Right cardiac atrium (tissue), 5 donors: ENCODE results near the gene MRC1. TPM values are rescaled to one million over a fixed set of nuclear protein-coding genes. Genes with fewer than 3 reads are reported as not detected.
A peak's percentile ranks its signal among the peaks of the same experiment; 100 is the strongest.

ENCODE experiments used
- ATAC-seq, 2 donors: fragments of 200-7000 bp; cut with Tn5 transposase; one replicate each; pipeline versions ENCODE4 v1.8.0 to v1.9.1; 2020; ENCODE audit warnings: moderate library complexity in 2 of 2, mild to moderate bottlenecking in 1 of 2
- DNase-seq, 3 donors: peaks; one replicate each; pipeline ENCODE4 v3.0.0-alpha.2; 2020
- H3K27ac ChIP-seq: one replicate; pipeline ENCODE4 v1.5.1; 2013; ENCODE audit warnings: mild to moderate bottlenecking, low read length, control low read depth, moderate library complexity
- H3K27me3 ChIP-seq: one replicate; pipeline ENCODE4 v1.6.1; 2013; ENCODE audit not compliant: control insufficient read depth, insufficient read depth
- H3K4me1 ChIP-seq: one replicate; pipeline ENCODE4 v1.6.1; 2013; ENCODE audit warnings: low read length; ENCODE audit not compliant: control insufficient read depth, insufficient read depth
- H3K4me3 ChIP-seq: one replicate; pipeline ENCODE4 v1.5.1; 2013; ENCODE audit warnings: low read length, control low read depth
- H3K9me3 ChIP-seq: one replicate; pipeline ENCODE4 v1.6.1; 2013; ENCODE audit warnings: low read length; ENCODE audit not compliant: control insufficient read depth
- WGBS: extraction: QIAGEN DNeasy Blood & Tissue Kit; methylation state at CpG from one replicate; pipeline ENCODE4 v1.1.7; 2013; 5-methylcytosine and 5-hydroxymethylcytosine counted together
- intact Hi-C, 4 donors: fragments of 100-400 bp; cut with DNase I; formaldehyde crosslinking; loops; one replicate each; pipeline versions ENCODE4 v1.11.0 to v1.14.0; 2022 to 2023
- polyA plus RNA-seq: library from polyadenylated mRNA; stranded (reverse); fragments of 200-250 nt; gene quantifications from one replicate; pipeline ENCODE4 v1.2.3, GENCODE V29; 2013
- total RNA-seq, 4 donors: library from RNA; stranded (reverse); fragmentation: NEBNext Ultra II Directional; extraction: Animal tissue kit (Norgen Biotek cat#: 25700); gene quantifications; one replicate each; pipeline ENCODE4 v1.2.1, GENCODE V29; 2021
- donor health status: healthy with polysubstance abuse.
- donor health status: DM: no; HTN: yes; CAD: no.
- donor health status: DM: no; HTN: no; CAD: no.
- donor health status: DM: no; HTN: yes; CAD: no; lungs with severe emphysema.
- donor health status: DM: yes; HTN: yes; CAD: no.

The MRC1 gene
- total and polyA plus RNA-seq, 5 donors = 4.4 to 51.8 (median 38.3) TPM

DNA sequence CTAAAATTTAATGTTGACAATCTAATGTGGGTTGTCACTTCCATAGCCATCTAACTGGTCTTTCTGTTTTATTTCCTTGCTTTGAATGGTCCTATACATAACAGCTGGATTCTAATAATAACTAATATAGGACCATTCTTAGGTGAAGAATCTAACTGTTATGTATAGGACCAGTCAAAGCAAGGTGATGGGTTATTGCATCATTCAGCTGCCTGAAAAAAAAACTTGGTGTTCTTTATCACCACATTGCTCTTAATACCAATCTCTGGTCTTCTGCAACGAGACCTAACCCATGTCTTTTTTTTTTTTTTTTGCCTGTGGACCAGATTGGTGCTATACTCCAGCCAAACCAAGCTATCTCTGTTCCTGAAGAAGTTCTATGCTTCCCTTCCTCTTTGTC lies 96.9 kb downstream of the MRC1 start:
- intact Hi-C loops = no loop called here
- no peak overlapping the region for H3K27ac ChIP-seq
- no peak overlapping the region for H3K4me3 ChIP-seq
- no peak for DNase-seq
- 36% methylated on average over 1 of the region's 1 CpG for WGBS
- H3K27me3 ChIP-seq = no peaks in the 10 kb centered on the region
- H3K9me3 ChIP-seq = no peaks in the 10 kb centered on the region
- H3K4me1 ChIP-seq = no peaks in the 10 kb centered on the region
- ATAC-seq = no peak

DNA sequence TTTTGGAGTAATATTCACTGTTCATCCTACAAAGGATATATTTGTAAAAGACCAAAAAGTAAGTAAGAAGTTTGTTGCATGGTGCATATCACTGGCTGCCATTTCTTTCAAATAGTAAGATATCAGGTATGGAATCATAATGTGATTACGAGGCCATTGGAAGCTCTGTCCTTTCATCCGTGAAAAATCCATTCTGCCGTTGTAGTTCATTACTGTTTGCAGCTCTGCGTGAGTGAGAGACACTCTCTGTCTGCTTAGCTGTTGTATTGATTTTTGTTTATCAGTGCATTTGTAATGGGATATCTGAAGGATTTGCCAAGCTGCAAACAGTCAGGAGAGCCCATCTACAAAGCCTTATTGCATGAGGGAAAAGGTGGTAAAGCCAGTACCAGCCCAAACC lies 98.5 kb downstream of the MRC1 start:
- WGBS = 74% methylated on average over 4 of the region's 4 CpGs
- intact Hi-C loops = no loop called here
- H3K27me3 ChIP-seq = no peaks in the 10 kb centered on the region
- H3K27ac ChIP-seq = no peak overlapping the region
- no peak for DNase-seq
- H3K4me3 ChIP-seq = no peak overlapping the region
- no peaks in the 10 kb centered on the region for H3K4me1 ChIP-seq
- no peak for ATAC-seq
- H3K9me3 ChIP-seq = no peaks in the 10 kb centered on the region

DNA sequence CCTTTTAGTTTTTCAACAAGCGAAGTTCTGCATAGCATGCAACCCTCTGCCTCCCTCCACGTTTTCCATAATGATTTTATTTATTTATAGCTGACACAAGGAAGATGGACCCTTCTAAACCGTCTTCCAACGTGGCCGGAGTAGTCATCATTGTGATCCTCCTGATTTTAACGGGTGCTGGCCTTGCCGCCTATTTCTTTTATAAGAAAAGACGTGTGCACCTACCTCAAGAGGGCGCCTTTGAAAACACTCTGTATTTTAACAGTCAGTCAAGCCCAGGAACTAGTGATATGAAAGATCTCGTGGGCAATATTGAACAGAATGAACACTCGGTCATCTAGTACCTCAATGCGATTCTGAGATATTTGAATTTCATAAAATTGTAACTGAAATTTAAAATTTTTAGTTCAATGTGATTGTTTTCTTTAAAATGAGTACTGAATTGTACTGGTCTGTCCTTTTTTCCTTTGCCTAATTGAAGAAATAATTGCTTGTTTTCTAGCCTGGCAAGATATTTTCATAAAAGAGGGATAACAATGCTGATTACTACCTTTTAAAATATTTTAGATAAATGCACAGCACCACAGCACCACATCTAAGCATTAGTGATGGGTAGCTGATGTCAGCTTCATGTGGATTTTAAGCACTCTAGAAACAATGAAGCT lies 101.1 kb downstream of the MRC1 start:
- no peak overlapping the region for H3K4me3 ChIP-seq
- WGBS = 29% methylated on average over 12 of the region's 12 CpGs
- intact Hi-C loops = loop anchor here in 2 of 4 donors (10.0 kb wide), 2 partner anchors 235 to 305 kb away; partner anchors contain the start of gene CACNB2 (in 1 of the 2)
- DNase-seq = peak in 2 of 3 donors; percentile 13 to 47
- no peak overlapping the region for H3K27ac ChIP-seq
- no peaks in the 10 kb centered on the region for H3K27me3 ChIP-seq
- ATAC-seq = no peak
- H3K9me3 ChIP-seq = no peaks in the 10 kb centered on the region
- no peaks in the 10 kb centered on the region for H3K4me1 ChIP-seq

DNA sequence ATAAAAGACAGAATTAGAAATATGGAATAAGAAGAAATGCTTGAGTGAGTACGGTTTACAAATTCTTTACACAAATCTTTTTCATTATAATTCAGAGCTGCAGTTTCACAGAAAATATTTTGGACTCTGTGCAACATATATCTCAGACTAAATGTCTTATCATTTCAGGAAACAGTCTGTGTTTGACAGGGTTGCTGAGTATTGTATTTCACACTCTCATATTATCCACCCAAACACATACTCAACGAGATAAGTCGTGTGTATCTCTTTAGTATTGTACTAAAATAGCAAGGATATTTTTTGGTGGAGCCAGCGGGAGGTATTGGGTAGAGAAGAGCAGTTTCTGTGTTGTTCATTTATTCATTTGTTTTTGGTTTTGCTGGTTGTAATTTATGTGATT lies 103.6 kb downstream of the MRC1 start:
- H3K27ac ChIP-seq = no peak overlapping the region
- H3K9me3 ChIP-seq = no peaks in the 10 kb centered on the region
- 8% methylated on average over 4 of the region's 4 CpGs for WGBS
- intact Hi-C loops = loop anchor here in 2 of 4 donors (10.0 kb wide), 2 partner anchors 232 to 302 kb away; partner anchors contain the start of gene CACNB2 (in 1 of the 2)
- ATAC-seq (peak; percentile 69 to 70), DNase-seq (no peak)
- H3K27me3 ChIP-seq = no peaks in the 10 kb centered on the region
- no peaks in the 10 kb centered on the region for H3K4me1 ChIP-seq
- H3K4me3 ChIP-seq = no peak overlapping the region

DNA sequence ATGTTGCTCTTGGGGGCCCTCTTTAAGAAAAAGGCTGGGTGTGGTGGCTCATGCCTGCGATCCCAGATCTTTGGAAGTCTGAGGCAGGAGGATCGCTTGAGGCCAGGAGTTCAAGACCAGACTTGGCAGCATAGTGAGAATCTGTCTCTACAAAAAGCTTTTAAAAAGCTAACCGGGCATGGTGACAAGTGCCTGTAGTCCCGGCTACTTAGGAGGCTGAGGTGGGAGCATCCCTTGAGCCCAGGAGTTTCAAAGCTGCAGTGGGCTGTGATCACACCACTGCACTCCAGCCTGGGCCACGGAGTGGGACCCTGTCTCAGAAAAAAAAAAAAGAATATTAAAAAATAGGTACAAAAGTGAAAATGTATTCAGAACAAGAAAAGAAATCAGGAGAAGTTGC lies 104.5 kb downstream of the MRC1 start:
- Histone ChIP-seq H3K9me3 (no peaks in the 10 kb centered on the region), H3K27ac (peak overlapping the region; percentile 40), H3K4me1 (no peaks in the 10 kb centered on the region), H3K4me3 (no peak overlapping the region), H3K27me3 (no peaks in the 10 kb centered on the region)
- WGBS = 33% methylated on average over 5 of the region's 5 CpGs
- peak; percentile 10 to 19 for ATAC-seq
- peak in 1 of 3 donors; percentile 41 for DNase-seq
- intact Hi-C loops = loop anchor here in 2 of 4 donors (10.0 kb wide), 2 partner anchors 231 to 301 kb away; partner anchors contain the start of gene CACNB2 (in 1 of the 2)

DNA sequence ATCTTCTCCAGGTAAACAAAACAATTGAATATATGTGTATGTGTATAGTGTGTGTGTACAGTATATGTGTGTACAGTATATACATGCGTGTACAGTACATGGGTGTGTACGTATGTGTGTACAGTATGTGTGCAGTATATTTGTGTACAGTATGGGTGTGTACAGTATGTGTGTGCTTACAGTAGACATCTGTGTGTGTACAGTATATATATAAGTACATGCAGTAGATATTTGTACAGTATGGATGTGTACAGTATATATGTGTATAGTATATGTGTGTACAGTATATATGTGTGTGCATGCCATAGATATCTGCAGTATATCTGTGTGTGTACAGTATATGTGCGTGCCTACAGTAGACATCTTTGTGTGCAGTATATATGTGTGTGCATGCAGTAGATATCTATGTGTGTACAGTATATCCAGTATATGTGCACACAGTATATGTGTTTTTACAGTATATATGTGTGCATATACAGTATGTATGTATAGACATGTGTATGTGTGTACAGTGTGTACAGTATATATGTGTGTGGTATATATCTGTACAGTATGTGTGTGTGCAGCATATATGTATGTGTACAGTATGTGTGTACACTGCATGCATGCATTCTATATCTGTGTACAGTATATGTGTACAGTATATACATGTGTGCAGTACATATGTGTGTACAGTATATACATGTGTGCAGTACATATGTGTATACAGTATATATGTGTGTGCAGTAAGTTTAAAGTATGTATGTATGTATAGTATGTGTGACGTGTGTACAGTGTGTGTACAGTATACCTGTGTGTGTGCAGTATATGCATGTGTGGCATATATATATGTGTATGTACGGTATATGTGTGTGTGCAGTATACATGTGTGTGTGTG lies 105.3 kb downstream of the MRC1 start:
- peak; percentile 32 to 44 for ATAC-seq
- WGBS = 95% methylated on average over 5 of the region's 5 CpGs
- no peaks in the 10 kb centered on the region for H3K4me1 ChIP-seq
- no peak for DNase-seq
- H3K4me3 ChIP-seq = no peak overlapping the region
- H3K9me3 ChIP-seq = no peaks in the 10 kb centered on the region
- H3K27me3 ChIP-seq = no peaks in the 10 kb centered on the region
- intact Hi-C loops = loop anchor here in 2 of 4 donors (10.0 kb wide), 2 partner anchors 230 to 300 kb away; partner anchors contain the start of gene CACNB2 (in 1 of the 2)
- no peak overlapping the region for H3K27ac ChIP-seq

DNA sequence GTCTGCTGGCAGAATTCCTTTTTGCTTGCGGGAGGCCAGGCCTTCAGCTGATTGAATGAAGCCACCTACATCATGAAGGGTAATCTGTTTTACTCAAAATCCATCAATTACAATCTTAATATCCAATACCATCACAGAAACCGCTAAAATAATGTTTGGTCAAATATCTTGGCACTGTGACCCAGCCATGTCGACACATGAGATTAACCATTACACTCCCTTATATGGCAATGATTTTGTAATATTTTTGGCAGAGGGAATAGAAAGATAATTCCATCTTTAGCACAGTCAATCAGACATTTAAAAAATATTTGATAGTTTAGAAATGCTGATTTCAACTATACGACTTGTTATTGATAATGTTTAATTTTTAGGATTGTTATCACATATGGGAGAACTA lies 106.0 kb downstream of the MRC1 start:
- Histone ChIP-seq H3K27me3 (no peaks in the 10 kb centered on the region), H3K27ac (peak overlapping the region; percentile 53), H3K4me1 (no peaks in the 10 kb centered on the region), H3K9me3 (no peaks in the 10 kb centered on the region), H3K4me3 (no peak overlapping the region)
- DNase-seq (peak in 1 of 3 donors; percentile 45), ATAC-seq (no peak)
- intact Hi-C loops = loop anchor here in 2 of 4 donors (10.0 kb wide), 2 partner anchors 230 to 300 kb away; partner anchors contain the start of gene CACNB2 (in 1 of the 2)
- 53% methylated on average over 4 of the region's 4 CpGs for WGBS

DNA sequence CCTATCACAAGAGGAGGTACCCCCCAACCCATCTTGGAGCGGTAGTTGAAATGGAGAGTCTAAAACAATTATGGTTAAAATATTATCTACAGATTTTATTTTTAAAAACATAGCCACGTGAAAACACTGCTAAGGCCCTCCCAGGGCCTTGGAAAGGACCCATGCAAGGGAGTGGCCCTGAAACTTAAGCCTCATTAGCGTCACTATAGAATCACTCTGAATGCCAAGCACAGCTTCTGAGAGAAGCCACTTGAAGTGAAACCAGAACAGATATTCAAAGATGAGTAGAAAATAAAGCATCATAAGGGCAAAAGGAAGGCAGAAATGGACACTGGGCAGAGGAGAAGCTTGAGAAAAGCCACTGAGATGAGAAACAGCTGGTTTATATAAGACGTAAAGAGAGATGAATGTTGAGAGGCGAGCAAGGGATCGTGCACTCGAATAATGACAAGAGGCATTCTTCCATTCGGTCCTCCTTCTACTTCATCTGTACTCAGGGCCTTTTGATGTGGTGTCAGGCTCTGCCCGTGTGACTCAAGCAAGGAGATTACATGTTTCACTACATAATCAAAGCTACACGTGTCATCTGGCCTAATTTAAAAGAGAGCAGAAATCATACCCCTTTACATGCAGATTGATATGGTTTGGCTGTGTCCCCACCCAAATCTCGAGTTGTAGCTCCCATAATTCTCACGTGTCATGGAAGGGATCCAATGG lies 109.2 kb downstream of the MRC1 start:
- no peaks in the 10 kb centered on the region for H3K27me3 ChIP-seq
- no peak overlapping the region for H3K4me3 ChIP-seq
- no peaks in the 10 kb centered on the region for H3K9me3 ChIP-seq
- WGBS = 52% methylated on average over 12 of the region's 12 CpGs
- H3K27ac ChIP-seq = peak overlapping the region; percentile 57
- ATAC-seq (no peak), DNase-seq (no peak)
- H3K4me1 ChIP-seq = no peaks in the 10 kb centered on the region
- intact Hi-C loops = loop anchor here in 2 of 4 donors (10.0 kb wide), 2 partner anchors 226 to 296 kb away; partner anchors contain the start of gene CACNB2 (in 1 of the 2)

DNA sequence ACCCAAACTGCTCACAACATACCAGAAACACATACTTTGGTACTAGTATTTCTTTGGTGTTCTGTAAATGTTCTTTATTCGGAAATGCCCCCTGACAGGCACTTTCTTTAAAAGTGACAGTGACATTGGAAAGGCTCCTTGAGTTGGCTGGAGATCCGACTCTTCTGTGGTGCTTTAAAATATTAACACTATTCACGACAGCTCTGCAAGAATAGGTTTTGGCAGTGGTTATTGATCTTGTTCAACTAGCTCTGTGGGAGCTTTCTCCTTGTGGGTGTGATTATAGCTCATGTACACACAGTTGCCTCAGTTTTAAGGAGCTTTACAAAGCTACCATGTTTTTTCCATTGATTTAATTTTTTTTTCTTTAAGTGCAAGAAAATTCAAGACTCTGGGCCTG lies 112.2 kb downstream of the MRC1 start:
- no peaks in the 10 kb centered on the region for H3K4me1 ChIP-seq
- no peaks in the 10 kb centered on the region for H3K9me3 ChIP-seq
- no peaks in the 10 kb centered on the region for H3K27me3 ChIP-seq
- H3K4me3 ChIP-seq = no peak overlapping the region
- ATAC-seq (peak in 1 of 2 donors; percentile 30), DNase-seq (no peak)
- intact Hi-C loops = no loop called here
- H3K27ac ChIP-seq = no peak overlapping the region
- WGBS = 50% methylated on average over 3 of the region's 3 CpGs

DNA sequence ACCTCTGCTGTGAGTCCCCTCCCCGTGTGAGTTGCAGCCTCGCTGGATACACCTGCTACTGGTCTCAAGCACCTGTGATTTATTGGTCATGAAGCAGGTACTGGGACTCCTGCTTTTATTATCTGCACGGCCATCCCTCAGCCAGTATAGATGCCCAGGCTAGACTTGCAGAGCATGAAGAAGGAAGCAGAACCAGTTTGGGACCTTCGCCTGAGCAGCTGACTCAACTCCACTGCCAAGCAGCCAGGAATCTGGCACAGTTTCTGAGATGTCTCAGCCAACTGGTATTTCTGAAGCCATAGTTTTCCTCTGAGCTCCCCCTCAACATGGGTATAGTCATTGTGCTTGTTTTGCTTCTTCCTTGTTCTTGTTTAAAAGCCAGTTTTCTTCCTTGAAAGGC lies 114.6 kb downstream of the MRC1 start:
- Histone ChIP-seq H3K27me3 (no peaks in the 10 kb centered on the region), H3K9me3 (no peaks in the 10 kb centered on the region), H3K4me3 (no peak overlapping the region), H3K4me1 (no peaks in the 10 kb centered on the region), H3K27ac (no peak overlapping the region)
- DNase-seq (no peak), ATAC-seq (peak; percentile 28 to 39)
- 64% methylated on average over 4 of the region's 4 CpGs for WGBS
- intact Hi-C loops = no loop called here
